ENCODE results near the gene AFAP1L2.
"Not testable (repeated sequence)": the region's sequence is repeated elsewhere in the genome, so short reads cannot be mapped to it uniquely, and the experiment has no call there.

Gene AFAP1L2

DNA sequence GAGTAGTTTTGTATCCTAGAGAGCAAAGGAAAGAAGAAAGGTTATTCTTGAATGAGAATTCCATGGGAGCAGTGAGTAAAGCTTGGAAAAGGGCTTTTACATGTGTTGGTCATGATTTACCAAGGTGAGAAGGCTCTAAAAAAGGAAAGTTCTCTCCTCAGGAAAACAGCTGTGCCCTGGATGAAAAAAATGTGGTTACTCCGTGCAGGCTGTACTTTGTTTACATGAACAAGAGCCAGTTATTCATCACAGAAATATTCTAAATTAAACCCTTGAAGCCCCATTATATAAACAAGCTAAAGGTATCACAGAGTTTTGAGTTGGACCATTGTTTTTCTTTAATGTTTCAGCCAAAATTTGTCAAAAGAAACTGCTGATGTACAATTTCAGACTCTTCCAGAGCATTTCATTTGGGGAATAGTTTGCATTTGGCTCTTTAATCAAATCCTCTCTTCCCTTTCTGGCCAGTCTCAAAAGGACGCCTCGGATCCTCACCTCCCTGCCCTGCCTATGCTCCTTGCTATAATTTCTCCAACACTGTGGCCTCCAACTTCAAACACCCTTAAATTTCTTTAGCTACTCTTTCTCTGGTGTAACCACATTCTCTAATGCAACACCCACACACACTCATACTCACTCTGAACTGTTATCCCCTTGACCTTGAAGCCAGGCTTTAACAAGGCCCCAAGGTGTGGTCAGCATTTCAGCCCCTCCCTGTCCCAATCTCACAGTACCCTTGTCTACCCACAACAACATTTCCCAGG, 47.4 kb downstream of the AFAP1L2 start:
- DNase-seq: no peak

DNA sequence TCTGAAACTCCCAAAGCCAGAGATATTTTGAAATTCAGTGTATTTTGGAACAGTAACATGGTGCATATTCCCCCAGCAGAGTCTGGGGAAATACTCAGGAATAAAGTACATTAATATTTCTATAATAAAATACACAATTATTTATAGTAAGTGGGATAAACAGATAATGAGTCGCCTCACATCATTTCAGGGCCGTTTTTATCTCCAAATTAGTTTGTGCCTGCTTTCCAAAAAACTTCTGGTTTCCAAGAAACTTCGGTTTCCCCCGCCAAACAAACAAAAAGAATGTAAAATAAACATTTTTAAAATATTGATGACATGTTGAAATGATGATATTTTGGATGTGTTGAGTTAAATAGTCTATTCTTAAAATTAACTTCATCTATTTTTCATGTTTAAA, 48.2 kb downstream of the AFAP1L2 start:
- no peak for DNase-seq

DNA sequence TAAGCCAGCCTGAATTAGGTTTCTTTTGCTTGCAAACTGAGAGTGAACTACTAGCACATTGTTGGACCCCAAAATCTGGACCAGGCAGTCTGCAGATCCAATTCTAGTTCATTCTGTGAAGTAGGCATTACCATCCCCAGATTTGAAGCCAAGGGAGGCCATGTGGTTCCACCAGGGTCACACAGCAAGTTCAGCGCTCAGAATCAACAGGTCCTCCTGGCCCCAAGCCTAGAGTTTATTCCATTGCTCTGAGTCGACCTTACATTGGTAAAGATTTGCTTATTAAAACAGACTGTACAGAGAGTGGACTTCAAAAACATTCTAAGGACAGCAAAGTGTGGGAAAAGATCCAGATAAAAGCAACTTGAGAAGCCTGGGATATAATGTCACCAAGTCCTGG, 50.9 kb downstream of the AFAP1L2 start:
- DNase-seq: no peak

DNA sequence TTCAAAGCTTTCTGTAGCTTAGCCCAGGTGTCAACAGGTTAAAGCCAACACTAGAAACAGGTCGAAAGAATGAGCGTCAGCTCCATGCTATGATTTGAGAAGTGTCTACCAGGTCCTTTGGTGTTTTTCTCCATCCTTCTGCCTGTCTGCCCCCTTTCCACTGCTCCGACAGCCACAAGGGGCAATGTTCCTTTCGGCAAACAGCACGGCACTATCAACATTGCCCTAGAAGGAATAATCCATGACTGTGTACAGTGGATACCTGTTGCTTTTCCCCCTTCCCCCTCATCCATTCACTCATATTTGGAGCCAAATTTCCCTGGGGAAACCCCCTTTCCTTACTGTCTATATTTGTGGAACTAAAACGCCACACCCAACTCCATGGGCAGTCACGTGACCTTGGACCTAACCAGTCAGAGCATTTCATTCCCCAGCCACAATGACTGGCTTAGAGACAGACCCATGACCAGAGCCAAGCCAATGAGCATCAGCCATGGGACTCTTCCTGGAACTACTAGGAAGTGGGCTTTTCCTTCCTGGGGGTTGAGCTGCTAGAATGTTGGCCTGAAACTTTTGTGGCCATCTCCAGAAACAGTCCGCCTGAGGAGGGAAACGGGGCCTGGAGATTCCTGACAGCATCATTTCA, 51.5 kb downstream of the AFAP1L2 start:
- no peak for DNase-seq

- no peak for DNase-seq
These were observed 53.6 kb downstream of the AFAP1L2 start for GRCh38 chr10:114350751-114351150.

GRCh38 chr10:114349522-114350215, 54.6 kb downstream of the AFAP1L2 start:
- DNase-seq: peak; percentile 27

GRCh38 chr10:114349071-114349470, 55.2 kb downstream of the AFAP1L2 start:
- DNase-seq: not testable (repeated sequence)

GRCh38 chr10:114347791-114348190, 56.5 kb downstream of the AFAP1L2 start:
- no peak for DNase-seq

GRCh38 chr10:114347241-114347640, 57.1 kb downstream of the AFAP1L2 start:
- no peak for DNase-seq

DNA sequence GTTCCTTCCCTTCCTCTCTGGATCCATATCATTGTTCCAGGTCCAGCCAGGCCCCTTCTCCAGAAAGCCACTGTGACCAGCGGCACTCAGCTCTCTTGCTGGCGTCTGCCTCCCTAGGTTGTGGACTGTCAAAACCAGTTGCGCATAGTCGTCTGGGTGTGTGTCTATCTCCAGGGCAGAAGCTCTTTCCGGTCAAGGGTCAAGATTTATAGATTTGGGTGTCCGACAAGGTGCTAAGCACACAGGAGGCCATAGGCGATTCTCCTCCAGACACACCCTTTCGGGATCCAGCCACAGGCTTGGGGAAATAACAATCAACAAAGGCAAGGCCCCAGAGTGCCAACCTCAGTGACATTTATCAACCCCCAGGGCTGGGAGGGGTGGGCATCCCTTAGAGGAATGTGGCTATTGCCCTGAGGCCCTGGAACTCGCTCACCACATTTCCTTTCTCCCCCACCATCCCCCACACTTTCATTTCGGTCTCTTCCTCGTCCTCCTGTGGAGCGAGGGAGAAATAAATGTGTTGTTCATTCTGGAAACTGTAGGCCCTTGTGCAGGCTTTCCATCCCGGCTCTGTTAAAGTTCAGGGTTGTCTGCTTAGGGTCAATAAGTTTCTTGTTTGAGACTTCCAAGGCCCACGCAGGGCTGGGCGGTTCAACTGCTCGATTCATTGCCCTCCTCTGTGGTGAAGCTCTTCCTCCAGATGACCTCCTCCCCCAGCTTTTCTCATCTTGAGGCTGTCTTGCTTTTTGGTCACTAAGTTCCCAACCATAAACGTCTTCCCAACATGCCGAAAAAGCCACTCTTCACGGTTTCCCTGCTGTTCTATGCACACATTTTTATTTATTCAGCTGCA, 57.9 kb downstream of the AFAP1L2 start:
- DNase-seq: no peak

- DNase-seq: no peak
These were observed 58.6 kb downstream of the AFAP1L2 start for GRCh38 chr10:114345701-114346100.

DNA sequence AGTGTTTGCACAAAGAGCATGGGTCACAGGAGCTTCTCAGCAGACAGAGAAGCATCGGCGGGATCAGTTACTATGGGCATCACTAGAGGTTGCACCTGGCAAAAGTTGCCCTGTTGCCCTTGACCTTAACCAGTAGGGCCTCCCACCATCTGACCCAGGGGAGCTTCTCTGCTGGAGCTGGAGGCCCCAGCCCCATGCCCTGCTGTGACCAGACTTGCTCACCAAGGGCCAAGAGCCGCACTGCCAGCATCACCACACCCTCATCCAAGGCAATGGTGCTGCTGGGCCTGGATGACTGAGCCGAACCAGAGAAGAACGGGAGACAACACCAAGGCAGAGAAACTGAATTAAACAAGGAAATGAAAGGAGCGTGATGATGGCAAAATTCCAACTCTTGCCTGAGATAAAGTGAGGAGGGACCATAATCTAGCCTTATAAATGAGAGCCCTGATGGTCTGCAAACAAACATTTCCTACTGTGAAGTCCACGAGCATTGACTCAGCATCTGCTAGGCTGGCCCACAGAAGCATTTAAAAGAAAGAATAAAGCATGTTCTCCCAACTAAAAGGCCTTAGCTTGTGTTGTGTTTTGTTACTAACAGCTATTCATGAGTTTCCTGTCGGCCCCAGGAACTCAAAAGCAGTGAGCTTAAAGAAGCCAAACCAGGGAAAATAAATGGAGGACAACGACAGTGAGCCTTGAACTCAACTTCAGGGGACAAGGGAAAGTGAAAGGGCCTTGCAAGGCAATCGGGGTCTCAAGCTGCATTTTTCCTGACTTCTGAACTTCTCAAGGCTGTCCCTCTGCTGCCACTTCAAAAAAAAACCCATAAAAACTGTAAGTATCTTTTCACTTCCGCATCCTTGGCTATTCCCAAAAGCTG, 60.4 kb downstream of the AFAP1L2 start:
- DNase-seq: peak; percentile 61

- DNase-seq: no peak
These were observed 61.3 kb downstream of the AFAP1L2 start for GRCh38 chr10:114342976-114343375.

- no peak for DNase-seq
These were observed 63.5 kb downstream of the AFAP1L2 start for GRCh38 chr10:114340816-114341215.

DNA sequence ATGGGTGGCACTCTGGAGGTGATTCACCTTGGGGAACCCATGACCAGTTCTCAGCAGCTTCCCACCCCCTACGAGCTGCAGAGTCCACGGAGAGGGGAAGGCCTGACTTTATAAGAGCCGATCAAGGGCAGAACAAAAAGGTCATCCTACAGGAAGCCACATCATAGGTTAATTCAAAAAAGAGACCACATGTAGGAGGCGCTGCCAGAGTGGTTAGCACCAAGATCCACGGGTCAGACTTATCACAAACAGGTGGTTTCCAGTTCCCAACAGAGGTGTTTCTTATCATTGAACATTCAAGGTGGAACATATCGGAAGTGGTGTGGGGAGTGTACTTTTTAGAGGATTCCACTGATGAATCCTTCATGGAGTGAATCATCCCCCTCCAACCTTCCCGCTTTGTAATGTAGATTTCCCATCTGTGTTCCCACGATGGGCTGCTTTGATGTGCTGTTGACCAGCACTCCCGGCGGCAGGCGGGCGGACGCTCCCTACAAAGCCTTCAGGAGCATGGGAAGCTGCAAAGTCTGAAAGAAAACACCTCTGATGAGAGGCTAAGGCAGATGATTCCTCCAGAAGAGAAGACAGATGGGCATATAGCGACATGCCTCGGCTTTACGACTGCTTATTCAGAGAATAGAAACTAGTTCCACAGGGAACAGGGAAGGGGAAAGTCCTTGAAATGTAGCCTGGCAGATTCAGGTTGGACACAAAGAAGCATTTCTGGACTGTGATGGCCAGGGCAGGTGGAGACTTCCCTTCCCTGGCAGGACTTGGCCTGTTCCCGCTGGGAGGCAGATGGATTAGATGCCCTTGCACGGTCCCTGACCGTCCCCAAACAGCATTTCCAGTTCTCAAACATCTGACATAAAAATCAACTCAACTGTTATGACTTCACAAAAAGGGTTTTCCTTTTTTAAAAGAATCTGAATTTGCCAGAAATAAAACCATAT, 66.5 kb downstream of the AFAP1L2 start:
- DNase-seq: no peak

GRCh38 chr10:114336823-114337509, 67.3 kb downstream of the AFAP1L2 start:
- DNase-seq: no peak

DNA sequence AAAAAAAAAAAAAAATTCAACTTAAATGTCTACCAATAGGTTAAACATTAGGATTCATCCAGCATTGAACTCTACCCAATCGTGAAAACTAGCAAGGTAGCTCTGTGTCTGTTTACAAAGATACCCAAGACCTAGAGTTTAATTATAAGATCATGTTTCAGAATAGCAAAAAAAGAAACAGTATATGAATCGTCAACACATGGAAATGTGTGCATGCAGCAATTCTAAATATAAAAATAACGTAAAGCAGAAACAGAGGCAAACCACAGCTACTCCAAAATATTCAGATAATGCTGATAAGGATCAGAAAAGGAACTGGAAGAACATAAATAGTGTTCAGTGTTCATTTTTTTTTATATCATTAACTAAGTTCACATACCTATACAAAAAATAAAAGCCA, 68.7 kb downstream of the AFAP1L2 start:
- no peak for DNase-seq

- no peak for DNase-seq
These were observed 70.0 kb downstream of the AFAP1L2 start for GRCh38 chr10:114334301-114334700.

DNA sequence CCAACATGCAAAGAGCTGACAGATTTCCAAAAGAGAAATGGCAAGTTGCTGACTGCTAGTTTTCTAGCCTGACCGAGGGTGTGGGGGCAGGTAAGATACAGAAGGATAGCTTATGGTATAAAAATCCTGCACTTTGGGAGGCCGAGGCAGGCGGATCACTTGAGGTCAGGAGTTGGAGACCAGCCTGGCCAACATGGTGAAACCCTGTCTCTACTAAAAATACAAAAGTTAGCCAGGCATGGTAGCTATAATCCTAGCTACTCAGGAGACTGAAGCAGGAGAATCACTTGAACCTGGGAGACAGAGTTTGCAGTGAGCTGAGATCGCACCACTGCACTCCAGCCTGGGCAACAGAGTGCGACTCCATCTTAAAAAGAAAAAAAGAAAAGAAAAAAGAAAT, 70.9 kb downstream of the AFAP1L2 start:
- DNase-seq: not testable (repeated sequence)

All from NCI-H510A treated with DMSO at 0.1 percent for 48 hours (cell line).